HL-60 (cell line): ENCODE results near the gene KIF12.

Source experiments
- DNase-seq, 2 experiments: peaks; one replicate each; pipeline ENCODE4 v3.0.0-alpha.2; 2010 to 2020; ENCODE audit warnings: low read depth in 1 of 2, low spot score in 1 of 2
- H3K27ac ChIP-seq: fragments of 250-450 bp; sonication (Bioruptor Pico); replicated peaks from 2 replicates; pipeline ENCODE4 v1.5.1; 2020; ENCODE audit warnings: mild to moderate bottlenecking, moderate library complexity
- H3K27me3 ChIP-seq: fragments of 250-450 bp; sonication (Bioruptor Pico); 2 replicates; pipeline ENCODE4 v1.5.1; 2021; ENCODE audit warnings: mild to moderate bottlenecking, moderate library complexity; ENCODE audit not compliant: insufficient read depth, poor library complexity, severe bottlenecking
- H3K4me3 ChIP-seq: replicated peaks from 2 replicates; pipeline ENCODE4 v1.5.1; 2011; ENCODE audit warnings: mild to moderate bottlenecking, control low read depth, low read length; ENCODE audit not compliant: insufficient read depth
- GABPA ChIP-seq: IDR thresholded peaks from 2 replicates; pipeline ENCODE4 v1.6.1; 2012; ENCODE audit warnings: low read depth
- POLR2AphosphoS5 ChIP-seq: IDR thresholded peaks from 2 replicates; pipeline ENCODE4 v1.6.1; 2012; ENCODE audit warnings: low read depth
- SPI1 ChIP-seq: IDR thresholded peaks from 2 replicates; pipeline ENCODE4 v1.6.1; 2012; ENCODE audit warnings: low read depth, mild to moderate bottlenecking, borderline replicate concordance
- TF ChIP-seq, protein P1 (sequence below): IDR thresholded peaks from one replicate; pipeline ENCODE4 v1.5.1; 2011; ENCODE audit warnings: low read length, control low read depth, inconsistent platforms; ENCODE audit not compliant: insufficient read depth
- TF ChIP-seq, protein P2 (sequence below): IDR thresholded peaks from 2 replicates; pipeline ENCODE4 v1.6.1; 2012; ENCODE audit warnings: low read depth; ENCODE audit not compliant: insufficient replicate concordance

KIF12 gene

DNA sequence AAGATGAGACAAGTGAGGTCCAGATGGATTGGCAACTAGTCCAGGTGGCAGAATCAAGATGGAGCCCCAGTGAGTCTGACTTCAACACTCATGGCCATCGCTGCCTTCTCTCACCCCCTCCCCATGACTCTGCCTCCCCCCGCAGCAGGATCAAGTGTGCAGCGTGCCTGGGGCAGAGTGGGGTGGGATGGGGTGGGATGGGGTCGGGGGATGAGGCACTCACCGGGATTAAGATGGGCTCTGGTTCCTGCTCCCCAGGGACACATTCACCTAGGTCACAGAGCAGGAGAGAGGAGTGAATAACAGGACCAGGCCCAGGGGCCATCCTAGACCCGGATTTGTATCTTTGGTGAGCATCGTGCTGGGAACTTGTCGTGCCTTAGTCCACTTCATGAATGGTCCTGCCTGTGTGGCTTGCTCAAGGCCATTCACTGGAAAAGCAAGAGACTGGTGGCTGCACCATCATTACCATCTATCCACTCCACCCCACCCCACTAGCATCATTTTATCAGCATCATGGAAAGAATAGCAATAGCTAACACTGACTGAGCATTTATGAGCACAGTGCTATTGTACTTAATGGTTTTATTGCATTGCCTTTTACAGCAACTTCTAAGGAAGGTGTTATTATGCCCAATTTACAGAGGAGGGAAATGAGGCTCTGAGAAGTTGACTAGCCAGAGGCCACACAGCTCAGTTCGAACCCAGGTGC is 29.5 kb downstream of the KIF12 start:
- no peaks in the 10 kb centered on the region for H3K27me3 ChIP-seq
- TF ChIP-seq POLR2AphosphoS5 (no peak), GABPA (no peak), SPI1 (no peak)
- TF ChIP-seq, protein P1, sequence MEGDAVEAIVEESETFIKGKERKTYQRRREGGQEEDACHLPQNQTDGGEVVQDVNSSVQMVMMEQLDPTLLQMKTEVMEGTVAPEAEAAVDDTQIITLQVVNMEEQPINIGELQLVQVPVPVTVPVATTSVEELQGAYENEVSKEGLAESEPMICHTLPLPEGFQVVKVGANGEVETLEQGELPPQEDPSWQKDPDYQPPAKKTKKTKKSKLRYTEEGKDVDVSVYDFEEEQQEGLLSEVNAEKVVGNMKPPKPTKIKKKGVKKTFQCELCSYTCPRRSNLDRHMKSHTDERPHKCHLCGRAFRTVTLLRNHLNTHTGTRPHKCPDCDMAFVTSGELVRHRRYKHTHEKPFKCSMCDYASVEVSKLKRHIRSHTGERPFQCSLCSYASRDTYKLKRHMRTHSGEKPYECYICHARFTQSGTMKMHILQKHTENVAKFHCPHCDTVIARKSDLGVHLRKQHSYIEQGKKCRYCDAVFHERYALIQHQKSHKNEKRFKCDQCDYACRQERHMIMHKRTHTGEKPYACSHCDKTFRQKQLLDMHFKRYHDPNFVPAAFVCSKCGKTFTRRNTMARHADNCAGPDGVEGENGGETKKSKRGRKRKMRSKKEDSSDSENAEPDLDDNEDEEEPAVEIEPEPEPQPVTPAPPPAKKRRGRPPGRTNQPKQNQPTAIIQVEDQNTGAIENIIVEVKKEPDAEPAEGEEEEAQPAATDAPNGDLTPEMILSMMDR, result no peak
- TF ChIP-seq, protein P2, sequence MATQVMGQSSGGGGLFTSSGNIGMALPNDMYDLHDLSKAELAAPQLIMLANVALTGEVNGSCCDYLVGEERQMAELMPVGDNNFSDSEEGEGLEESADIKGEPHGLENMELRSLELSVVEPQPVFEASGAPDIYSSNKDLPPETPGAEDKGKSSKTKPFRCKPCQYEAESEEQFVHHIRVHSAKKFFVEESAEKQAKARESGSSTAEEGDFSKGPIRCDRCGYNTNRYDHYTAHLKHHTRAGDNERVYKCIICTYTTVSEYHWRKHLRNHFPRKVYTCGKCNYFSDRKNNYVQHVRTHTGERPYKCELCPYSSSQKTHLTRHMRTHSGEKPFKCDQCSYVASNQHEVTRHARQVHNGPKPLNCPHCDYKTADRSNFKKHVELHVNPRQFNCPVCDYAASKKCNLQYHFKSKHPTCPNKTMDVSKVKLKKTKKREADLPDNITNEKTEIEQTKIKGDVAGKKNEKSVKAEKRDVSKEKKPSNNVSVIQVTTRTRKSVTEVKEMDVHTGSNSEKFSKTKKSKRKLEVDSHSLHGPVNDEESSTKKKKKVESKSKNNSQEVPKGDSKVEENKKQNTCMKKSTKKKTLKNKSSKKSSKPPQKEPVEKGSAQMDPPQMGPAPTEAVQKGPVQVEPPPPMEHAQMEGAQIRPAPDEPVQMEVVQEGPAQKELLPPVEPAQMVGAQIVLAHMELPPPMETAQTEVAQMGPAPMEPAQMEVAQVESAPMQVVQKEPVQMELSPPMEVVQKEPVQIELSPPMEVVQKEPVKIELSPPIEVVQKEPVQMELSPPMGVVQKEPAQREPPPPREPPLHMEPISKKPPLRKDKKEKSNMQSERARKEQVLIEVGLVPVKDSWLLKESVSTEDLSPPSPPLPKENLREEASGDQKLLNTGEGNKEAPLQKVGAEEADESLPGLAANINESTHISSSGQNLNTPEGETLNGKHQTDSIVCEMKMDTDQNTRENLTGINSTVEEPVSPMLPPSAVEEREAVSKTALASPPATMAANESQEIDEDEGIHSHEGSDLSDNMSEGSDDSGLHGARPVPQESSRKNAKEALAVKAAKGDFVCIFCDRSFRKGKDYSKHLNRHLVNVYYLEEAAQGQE, result no peak
- DNase-seq, result no peak
- no peak overlapping the region for H3K27ac ChIP-seq
- H3K4me3 ChIP-seq, result no peak overlapping the region

DNA sequence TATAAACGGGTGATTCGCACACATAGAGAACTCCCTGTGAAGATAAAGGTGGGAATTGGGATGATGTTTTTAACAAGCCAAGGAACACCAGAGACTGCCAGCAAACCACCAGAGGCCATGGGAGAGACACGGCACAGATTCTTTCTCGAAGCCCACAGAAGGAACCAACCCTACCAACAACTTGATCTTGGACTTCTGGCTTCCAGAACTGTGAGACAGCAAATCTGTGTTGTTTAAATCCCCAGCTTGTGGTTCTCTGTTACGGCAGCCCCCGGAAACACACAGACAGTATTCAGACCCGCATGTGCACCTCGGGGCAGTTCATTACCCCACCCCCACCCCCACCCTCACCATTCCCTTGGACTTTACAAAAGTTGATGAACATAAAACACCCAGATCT is 33.8 kb downstream of the KIF12 start:
- no peak for DNase-seq
- Histone ChIP-seq H3K27me3 (no peaks in the 10 kb centered on the region), H3K27ac (no peak overlapping the region), H3K4me3 (no peak overlapping the region)
- TF ChIP-seq SPI1 (no peak), POLR2AphosphoS5 (no peak), GABPA (no peak)
- TF ChIP-seq, protein P2, result no peak
- TF ChIP-seq, protein P1, result no peak

DNA sequence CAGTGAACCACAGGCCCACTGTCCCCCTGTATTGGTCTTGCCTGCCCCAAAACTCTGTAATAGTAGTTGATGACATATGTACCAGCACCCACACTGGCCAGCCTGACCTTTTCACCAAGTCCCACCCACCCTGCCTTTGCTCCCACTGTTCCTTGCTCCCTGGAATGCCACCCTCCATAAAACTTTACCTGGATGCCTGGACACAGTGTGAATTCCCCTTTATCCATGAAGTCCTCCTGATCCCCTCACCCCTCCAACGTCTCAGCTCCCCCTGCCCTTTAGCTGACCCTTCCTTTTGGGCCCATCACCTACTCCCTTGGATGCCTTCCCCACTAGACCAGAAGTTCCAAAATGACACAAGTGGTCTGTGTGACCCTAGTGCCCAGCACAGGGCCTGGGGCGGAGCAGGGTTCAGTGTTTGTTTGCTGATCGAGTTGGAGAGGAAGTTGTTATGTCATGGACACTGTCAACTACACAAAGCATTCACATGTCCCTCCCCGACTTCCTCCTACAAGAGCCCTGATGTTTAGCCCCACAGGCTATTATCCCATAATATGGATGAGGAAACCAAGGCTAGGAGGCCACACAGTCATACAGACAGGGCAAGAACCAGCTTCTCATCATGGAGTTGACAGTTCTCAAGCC is 37.1 kb downstream of the KIF12 start:
- Histone ChIP-seq H3K4me3 (no peak overlapping the region), H3K27ac (no peak overlapping the region), H3K27me3 (no peaks in the 10 kb centered on the region)
- TF ChIP-seq, protein P1, result no peak
- TF ChIP-seq POLR2AphosphoS5 (no peak), GABPA (no peak), SPI1 (no peak; the same call in 1 of the 2 replicates)
- TF ChIP-seq, protein P2, result no peak
- DNase-seq, result no peak
